Endothelial cell of umbilical vein (primary cell): ENCODE measurements around the gene FCN2. TPM values are rescaled to one million over a fixed set of nuclear protein-coding genes. Genes with fewer than 3 reads are reported as not detected.

Experiments used
- BruUV-seq: library from RNA; stranded (reverse); fragments of 400-500 nt; replicated peaks from 2 replicates; lab custom pipeline; 2021; lab: Mats Ljungman, UMichigan
- CTCF ChIA-PET: fragments of 300-600, 350-600 bp; sonication (Branson Sonifier 250); formaldehyde crosslinking; loops from one replicate; lab custom pipeline; 2021; ENCODE audit warnings: antibody characterized with exemption, inconsistent platforms; lab: Charles Lee
- POLR2A ChIA-PET: fragments of 300-600, 350-600 bp; sonication (Branson Sonifier 250); formaldehyde crosslinking; loops from one replicate; lab custom pipeline; 2021; ENCODE audit warnings: antibody characterized with exemption, inconsistent platforms; lab: Charles Lee
- DNase-seq: peaks from one replicate; pipeline ENCODE4 v3.0.0-alpha.2; 2011; ENCODE audit warnings: low read depth, low spot score
- FAIRE-seq: peaks from 2 replicates; lab custom pipeline; 2011; peaks lifted over from hg19 to GRCh38; lab: Jason Lieb, UNC
- H2AFZ ChIP-seq: 2 replicates; pipeline ENCODE4 v1.6.0; 2012; ENCODE audit warnings: low read depth, low read length, control low read depth, inconsistent platforms
- H3K27ac ChIP-seq: 2 replicates; pipeline ENCODE4 v1.5.1; 2011; ENCODE audit warnings: low read depth, mild to moderate bottlenecking, control low read depth, low read length, moderate library complexity; ENCODE audit not compliant: insufficient read depth
- H3K27me3 ChIP-seq, 2 experiments: 2 replicates each; pipeline versions ENCODE4 v1.6.0 to v1.6.1; 2011; ENCODE audit warnings: low read length in 2 of 2, mixed read lengths in 1 of 2; ENCODE audit not compliant: control insufficient read depth in 2 of 2, insufficient read depth in 2 of 2
- H3K36me3 ChIP-seq, 2 experiments: 2 replicates in 1 of 2; 3 replicates in 1 of 2; pipeline ENCODE4 v1.5.1; 2011; ENCODE audit warnings: low read length in 2 of 2, mild to moderate bottlenecking in 1 of 2, moderate library complexity in 1 of 2; ENCODE audit not compliant: control insufficient read depth in 2 of 2, insufficient read depth in 2 of 2; ENCODE audit errors: extremely low read depth in 1 of 2
- H3K4me1 ChIP-seq: 3 replicates; pipeline ENCODE4 v1.5.1; 2011; ENCODE audit warnings: mild to moderate bottlenecking, low read length; ENCODE audit not compliant: control insufficient read depth, insufficient read depth; ENCODE audit errors: extremely low read depth
- H3K4me2 ChIP-seq: 2 replicates; pipeline ENCODE4 v1.6.1; 2011; ENCODE audit warnings: low read length, control low read depth, mixed read lengths; ENCODE audit not compliant: insufficient read depth
- H3K4me3 ChIP-seq, 3 experiments: fragments of 200-600 bp in 1 of 3; sonication (generic), shearing (Covaris generic) in 1 of 3; replicated peaks in 1 of 3; 2 replicates each; pipeline ENCODE4 v1.5.1; 2011 to 2016; ENCODE audit warnings: control low read depth in 3 of 3, low read length in 3 of 3, mild to moderate bottlenecking in 2 of 3, inconsistent platforms in 1 of 3, low read depth in 1 of 3, moderate library complexity in 1 of 3; ENCODE audit not compliant: insufficient read depth in 1 of 3
- H3K79me2 ChIP-seq: 2 replicates; pipeline ENCODE4 v1.6.0; 2012; ENCODE audit warnings: low read length, inconsistent platforms; ENCODE audit not compliant: control insufficient read depth, insufficient read depth
- H3K9ac ChIP-seq: replicated peaks from 2 replicates; pipeline ENCODE3; 2011; ENCODE audit warnings: low read length, control low read depth; ENCODE audit not compliant: insufficient read depth; ENCODE audit errors: extremely low read depth
- H3K9me1 ChIP-seq: replicated peaks from 3 replicates; pipeline ENCODE4 v1.6.0; 2011; ENCODE audit warnings: mild to moderate bottlenecking, low read length; ENCODE audit not compliant: control insufficient read depth, insufficient read depth; ENCODE audit errors: extremely low read depth
- H3K9me3 ChIP-seq: replicated peaks from 2 replicates; pipeline ENCODE4 v1.5.1; 2012; ENCODE audit warnings: low read length, inconsistent platforms; ENCODE audit not compliant: control insufficient read depth, insufficient read depth
- H4K20me1 ChIP-seq: replicated peaks from 2 replicates; pipeline ENCODE3; 2011; ENCODE audit warnings: mild to moderate bottlenecking, low read length; ENCODE audit not compliant: control insufficient read depth, insufficient read depth; ENCODE audit errors: extremely low read depth
- EZH2 ChIP-seq: IDR thresholded peaks from 2 replicates; pipeline ENCODE4 v1.6.1; 2012; ENCODE audit warnings: borderline replicate concordance, low read depth, mild to moderate bottlenecking, moderate library complexity, low read length, inconsistent platforms; ENCODE audit not compliant: severe bottlenecking
- FOS ChIP-seq: IDR thresholded peaks from 2 replicates; pipeline ENCODE4 v1.6.1; 2011; ENCODE audit warnings: mild to moderate bottlenecking, low read length, moderate library complexity, borderline replicate concordance; ENCODE audit not compliant: insufficient read depth
- GATA2 ChIP-seq: IDR thresholded peaks from 2 replicates; pipeline ENCODE4 v1.7.0; 2011; ENCODE audit warnings: low read depth, mild to moderate bottlenecking, moderate library complexity, mixed read lengths, low read length; ENCODE audit not compliant: insufficient read length, insufficient read depth
- JUN ChIP-seq: IDR thresholded peaks from 2 replicates; pipeline ENCODE4 v1.6.1; 2011; ENCODE audit warnings: borderline replicate concordance, low read depth; ENCODE audit not compliant: insufficient read length, insufficient read depth
- MAX ChIP-seq: IDR thresholded peaks from 2 replicates; pipeline ENCODE4 v1.6.1; 2011; ENCODE audit not compliant: insufficient read depth, insufficient read length
- MYC ChIP-seq: IDR thresholded peaks from one replicate; pipeline ENCODE4 v1.6.1; 2011; ENCODE audit warnings: mild to moderate bottlenecking, low read depth, low read length
- POLR2A ChIP-seq: IDR thresholded peaks from 2 replicates; pipeline ENCODE4 v1.6.1; 2012; ENCODE audit warnings: low read depth, mild to moderate bottlenecking, control low read depth, low read length
- POLR2AphosphoS5 ChIP-seq: IDR thresholded peaks from 2 replicates; pipeline ENCODE4 v1.6.1; 2012; ENCODE audit warnings: low read depth, mild to moderate bottlenecking, control low read depth, low read length, moderate library complexity; ENCODE audit not compliant: insufficient read depth
- dilution Hi-C: fragments of 300-500 bp; cut with MboI; formaldehyde crosslinking; loops from one replicate; pipeline ENCODE4 v1.15.0; 2019; ENCODE audit warnings: low sequenced_read_pairs; ENCODE audit not compliant: extremely low pct_ligation_motif_present
- intact Hi-C: fragments of 100-400 bp; cut with micrococcal nuclease; formaldehyde crosslinking; loops from one replicate; pipeline ENCODE4 v1.10.0; 2022
- polyA plus RNA-seq, 4 experiments: library from polyadenylated mRNA; depleted of rRNA in 3 of 4; stranded (reverse) in 3 of 4; unstranded in 1 of 4; fragments of >200 nt; gene quantifications; 2 replicates each; pipeline versions ENCODE4 v1.2.1 to v1.2.3, GENCODE V29; 2011 to 2012; ENCODE audit warnings: missing spikeins in 1 of 4
- total RNA-seq: library from RNA; stranded (reverse); gene quantifications from 2 replicates; pipeline ENCODE4 v1.2.3, GENCODE V29; 2021
- TF ChIP-seq, protein P1 (sequence below), 2 donors: IDR thresholded peaks; 1 replicate in 1 of 2; 2 replicates in 1 of 2; pipeline ENCODE4 v1.5.1; 2011; ENCODE audit warnings: low read length in 2 of 2, mild to moderate bottlenecking in 2 of 2, moderate library complexity in 2 of 2, control low read depth in 1 of 2, inconsistent platforms in 1 of 2, low read depth in 1 of 2; ENCODE audit not compliant: insufficient read depth in 1 of 2; ENCODE audit errors: extremely low read depth in 1 of 2

Gene FCN2
- total and polyA plus RNA-seq, 2 donors (not counting 3 experiments of a cell fraction or from before 2014, with no cell fraction given): not detected

GRCh38 chr9:134842321-134842720 is 38.3 kb upstream of the FCN2 start:
- dilution Hi-C loops (no loop called here), intact Hi-C loops (no loop called here)
- BruUV-seq: TSS peak; percentile 42
- no peak overlapping the region for H3K4me3 ChIP-seq
- H3K9ac ChIP-seq: no peak overlapping the region
- H3K27ac ChIP-seq: no peak overlapping the region
- H3K9me3 ChIP-seq: no peaks in the 10 kb centered on the region
- no peaks in the 10 kb centered on the region for H3K27me3 ChIP-seq
- no peaks in the 10 kb centered on the region for H3K79me2 ChIP-seq
- FAIRE-seq (no peak), DNase-seq (no peak)
- no peaks in the 10 kb centered on the region for H4K20me1 ChIP-seq
- peaks cover 0 to 20% of the 10 kb centered on the region in 2 experiments for H3K36me3 ChIP-seq
- CTCF ChIA-PET: no interaction called here
- no peaks in the 10 kb centered on the region for H3K4me1 ChIP-seq
- TF ChIP-seq, protein P1, sequence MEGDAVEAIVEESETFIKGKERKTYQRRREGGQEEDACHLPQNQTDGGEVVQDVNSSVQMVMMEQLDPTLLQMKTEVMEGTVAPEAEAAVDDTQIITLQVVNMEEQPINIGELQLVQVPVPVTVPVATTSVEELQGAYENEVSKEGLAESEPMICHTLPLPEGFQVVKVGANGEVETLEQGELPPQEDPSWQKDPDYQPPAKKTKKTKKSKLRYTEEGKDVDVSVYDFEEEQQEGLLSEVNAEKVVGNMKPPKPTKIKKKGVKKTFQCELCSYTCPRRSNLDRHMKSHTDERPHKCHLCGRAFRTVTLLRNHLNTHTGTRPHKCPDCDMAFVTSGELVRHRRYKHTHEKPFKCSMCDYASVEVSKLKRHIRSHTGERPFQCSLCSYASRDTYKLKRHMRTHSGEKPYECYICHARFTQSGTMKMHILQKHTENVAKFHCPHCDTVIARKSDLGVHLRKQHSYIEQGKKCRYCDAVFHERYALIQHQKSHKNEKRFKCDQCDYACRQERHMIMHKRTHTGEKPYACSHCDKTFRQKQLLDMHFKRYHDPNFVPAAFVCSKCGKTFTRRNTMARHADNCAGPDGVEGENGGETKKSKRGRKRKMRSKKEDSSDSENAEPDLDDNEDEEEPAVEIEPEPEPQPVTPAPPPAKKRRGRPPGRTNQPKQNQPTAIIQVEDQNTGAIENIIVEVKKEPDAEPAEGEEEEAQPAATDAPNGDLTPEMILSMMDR (IDR thresholded peaks at IDR 0.05; ENCODE audit: extremely low read depth in 1 of 2, insufficient read depth in 1 of 2, low read depth in 1 of 2, low read length in 2 of 2): no peak
- no peak for TF ChIP-seq MAX
- TF ChIP-seq JUN: no peak
- H3K4me2 ChIP-seq: no peak overlapping the region
- H2AFZ ChIP-seq: no peak overlapping the region
- POLR2A ChIA-PET: no interaction called here
- H3K9me1 ChIP-seq: no peaks in the 10 kb centered on the region

- dilution Hi-C loops (no loop called here), intact Hi-C loops (no loop called here)
- no peak overlapping the region for H3K27ac ChIP-seq
- no peaks in the 10 kb centered on the region for H3K4me1 ChIP-seq
- no peaks in the 10 kb centered on the region for H3K9me1 ChIP-seq
- no peaks in the 10 kb centered on the region for H3K27me3 ChIP-seq
- H3K9me3 ChIP-seq: no peaks in the 10 kb centered on the region
- no peak overlapping the region for H3K4me3 ChIP-seq
- FAIRE-seq: no peak
- no peaks in the 10 kb centered on the region for H3K79me2 ChIP-seq
- no peak overlapping the region for H3K4me2 ChIP-seq
- ChIA-PET CTCF (no interaction called here), POLR2A (no interaction called here)
- TF ChIP-seq, protein P1 (IDR thresholded peaks at IDR 0.05; ENCODE audit: extremely low read depth in 1 of 2, insufficient read depth in 1 of 2, low read depth in 1 of 2, low read length in 2 of 2): no peak
- no peak for TF ChIP-seq POLR2A
- TF ChIP-seq JUN: no peak
- TF ChIP-seq MYC: no peak
- no peak for TF ChIP-seq MAX
- no peak for TF ChIP-seq POLR2AphosphoS5
- TF ChIP-seq EZH2: no peak
- TF ChIP-seq FOS: no peak
- TF ChIP-seq GATA2: no peak
- no peaks in the 10 kb centered on the region for H4K20me1 ChIP-seq
- DNase-seq: no peak
- no peak overlapping the region for H3K9ac ChIP-seq
- peaks cover 0 to 13% of the 10 kb centered on the region in 2 experiments for H3K36me3 ChIP-seq
- no TSS peak for BruUV-seq
- H2AFZ ChIP-seq: no peak overlapping the region
These were observed 36.9 kb upstream of the FCN2 start for GRCh38 chr9:134843740-134844139.
